Gastroesophageal sphincter (tissue), 4 donors: ENCODE measurements around the gene NRP1. TPM values are rescaled to one million over a fixed set of nuclear protein-coding genes. Genes with fewer than 3 reads are reported as not detected.

ENCODE experiments used
- ATAC-seq: fragments of 150-250 bp; one replicate; pipeline ENCODE4 v1.9.1; 2016; ENCODE audit warnings: mild to moderate bottlenecking, moderate library complexity
- H3K27ac ChIP-seq, 4 donors: fragments of 200-600 bp; sonication (generic) in 3 of 4; 1 replicate in 3 of 4; 2 replicates in 1 of 4; pipeline ENCODE4 v1.5.1; 2016 to 2019
- H3K27me3 ChIP-seq: fragments of 200-600 bp; sonication (generic); one replicate; pipeline ENCODE4 v1.5.1; 2019
- H3K36me3 ChIP-seq, 2 donors: fragments of 200-600 bp; sonication (generic); one replicate each; pipeline ENCODE4 v1.5.1; 2019; ENCODE audit warnings: control low read depth in 1 of 2
- H3K4me1 ChIP-seq, 3 donors: fragments of 200-600 bp; sonication (generic); 1 replicate in 2 of 3; 2 replicates in 1 of 3; pipeline ENCODE4 v1.5.1; 2016 to 2019; ENCODE audit warnings: control low read depth in 2 of 3
- H3K4me3 ChIP-seq, 2 donors: fragments of 200-600 bp; sonication (generic); one replicate each; pipeline ENCODE4 v1.5.1; 2019; ENCODE audit warnings: mild to moderate bottlenecking in 1 of 2, moderate library complexity in 1 of 2
- H3K9me3 ChIP-seq, 3 donors: fragments of 200-600 bp; sonication (generic); one replicate each; pipeline ENCODE4 v1.5.1; 2017 to 2019; ENCODE audit warnings: control low read depth in 2 of 3
- CTCF ChIP-seq, 4 experiments: fragments of 200-600 bp in 2 of 4; fragments of 450-650 bp in 2 of 4; sonication (generic) in 1 of 4; IDR thresholded peaks; one replicate each; pipeline ENCODE4 v1.5.1; 2017 to 2019; ENCODE audit warnings: antibody characterized with exemption in 4 of 4, mild to moderate bottlenecking in 2 of 4, moderate library complexity in 2 of 4
- EP300 ChIP-seq: sonication (generic); formaldehyde crosslinking; IDR thresholded peaks from one replicate; pipeline ENCODE4 v1.6.1; 2017; ENCODE audit warnings: antibody characterized with exemption, mild to moderate bottlenecking
- POLR2A ChIP-seq, 2 donors: fragments of 450-650 bp; IDR thresholded peaks; one replicate each; pipeline ENCODE4 v1.6.1; 2017; ENCODE audit warnings: antibody characterized with exemption in 2 of 2, mild to moderate bottlenecking in 2 of 2, moderate library complexity in 1 of 2
- POLR2AphosphoS5 ChIP-seq: sonication (generic); formaldehyde crosslinking; IDR thresholded peaks from one replicate; pipeline ENCODE4 v1.6.1; 2017; ENCODE audit warnings: antibody characterized with exemption
- WGBS, 2 donors: methylation state at CpG; one replicate each; pipeline ENCODE4 v1.1.5; 2018; ENCODE audit warnings: low coverage in 1 of 2; 5-methylcytosine and 5-hydroxymethylcytosine counted together
- total RNA-seq, 4 donors: library from RNA; depleted of rRNA; stranded (reverse); fragments of >200 nt; gene quantifications; one replicate each; pipeline ENCODE4 v1.1.0, GENCODE V29; 2016

The NRP1 gene
- total RNA-seq, 4 donors from 2014 or later, result 43.4 to 95.4 (median 52.7) TPM

- Histone ChIP-seq H3K9me3 (no peaks in the 10 kb centered on the region), H3K27ac (no peak overlapping the region), H3K4me1 (peaks cover 0 to 8% (median 0%) of the 10 kb centered on the region in 3 donors), H3K27me3 (no peaks in the 10 kb centered on the region), H3K36me3 (no peaks in the 10 kb centered on the region), H3K4me3 (no peak overlapping the region)
- no peak for TF ChIP-seq CTCF (IDR thresholded peaks at IDR 0.05)
- no peak for TF ChIP-seq POLR2AphosphoS5
- no peak for TF ChIP-seq EP300
- no peak for TF ChIP-seq POLR2A (IDR thresholded peaks at IDR 0.05)
- no peak for ATAC-seq
- WGBS, 2 donors, result 96% methylated on average over 3 of the region's 3 CpGs
These were observed 183.1 kb downstream of the NRP1 start for GRCh38 chr10:33151344-33151864.

- Histone ChIP-seq H3K4me1 (peaks cover 0 to 6% (median 0%) of the 10 kb centered on the region in 3 donors), H3K36me3 (no peaks in the 10 kb centered on the region), H3K27ac (no peak overlapping the region), H3K4me3 (no peak overlapping the region), H3K27me3 (no peaks in the 10 kb centered on the region), H3K9me3 (no peaks in the 10 kb centered on the region)
- WGBS, 2 donors, result 100% methylated on average over 1 of the region's 1 CpG; no CpG with 5 or more reads in 1 of the 2 donors
- no peak for ATAC-seq
- TF ChIP-seq EP300, result no peak
- no peak for TF ChIP-seq CTCF (IDR thresholded peaks at IDR 0.05)
These were observed 183.6 kb downstream of the NRP1 start for GRCh38 chr10:33150889-33151288.

GRCh38 chr10:33150146-33150545, 184.3 kb downstream of the NRP1 start:
- TF ChIP-seq EP300, result no peak
- no peak for TF ChIP-seq CTCF (IDR thresholded peaks at IDR 0.05)
- TF ChIP-seq POLR2AphosphoS5, result no peak
- no peak for TF ChIP-seq POLR2A (IDR thresholded peaks at IDR 0.05)
- H3K4me1 ChIP-seq, result no peaks in the 10 kb centered on the region
- no peak overlapping the region for H3K27ac ChIP-seq
- H3K4me3 ChIP-seq, result no peak overlapping the region
- no peak for ATAC-seq
- no peaks in the 10 kb centered on the region for H3K27me3 ChIP-seq
- H3K36me3 ChIP-seq, result no peaks in the 10 kb centered on the region
- 39% methylated on average over 2 of the region's 2 CpGs; no CpG with 5 or more reads in 1 of the 2 donors for WGBS, 2 donors
- H3K9me3 ChIP-seq, result no peaks in the 10 kb centered on the region

- Histone ChIP-seq H3K36me3 (no peaks in the 10 kb centered on the region), H3K27me3 (no peaks in the 10 kb centered on the region), H3K4me1 (no peaks in the 10 kb centered on the region), H3K9me3 (no peaks in the 10 kb centered on the region), H3K4me3 (no peak overlapping the region), H3K27ac (no peak overlapping the region)
- TF ChIP-seq POLR2A (IDR thresholded peaks at IDR 0.05) (no peak), POLR2AphosphoS5 (no peak), EP300 (no peak), CTCF (IDR thresholded peaks at IDR 0.05) (no peak)
- no peak for ATAC-seq
- WGBS, 2 donors, result 87% methylated on average over 3 of the region's 3 CpGs; no CpG with 5 or more reads in 1 of the 2 donors
These were observed 187.5 kb downstream of the NRP1 start for GRCh38 chr10:33147013-33147310.

GRCh38 chr10:33146189-33147012, 188.1 kb downstream of the NRP1 start:
- no peak for TF ChIP-seq POLR2AphosphoS5
- no peak for TF ChIP-seq EP300
- TF ChIP-seq CTCF (IDR thresholded peaks at IDR 0.05), result no peak
- no peak for TF ChIP-seq POLR2A (IDR thresholded peaks at IDR 0.05)
- H3K36me3 ChIP-seq, result no peaks in the 10 kb centered on the region
- no peaks in the 10 kb centered on the region for H3K27me3 ChIP-seq
- 88 to 92% methylated on average over 6 to 10 of the region's 10 CpGs for WGBS, 2 donors
- no peaks in the 10 kb centered on the region for H3K4me1 ChIP-seq
- no peaks in the 10 kb centered on the region for H3K9me3 ChIP-seq
- no peak for ATAC-seq
- H3K27ac ChIP-seq, result no peak overlapping the region
- H3K4me3 ChIP-seq, result no peak overlapping the region
